HepG2 (cell line): Measurements from ENCODE around the gene TFEB. TPM values are rescaled to one million over a fixed set of nuclear protein-coding genes. Genes with fewer than 3 reads are reported as not detected.
A peak's percentile ranks its signal among the peaks of the same experiment; 100 is the strongest.

Source experiments
- BRD4 ChIP-seq: sonication (generic); formaldehyde crosslinking; IDR thresholded peaks from 2 replicates; pipeline ENCODE4 v1.4.0; 2020; ENCODE audit warnings: missing genetic modification reagents
- CBX2 ChIP-seq, 2 experiments: fragments of 200-600 bp in 1 of 2; sonication (generic); formaldehyde crosslinking in 1 of 2; IDR thresholded peaks; 2 replicates each; pipeline versions ENCODE4 v1.7.0 to v1.8.1; 2018 to 2022; ENCODE audit warnings: low read depth in 2 of 2, low read length in 1 of 2, mild to moderate bottlenecking in 1 of 2, missing genetic modification reagents in 1 of 2
- DMTF1 ChIP-seq: sonication (generic); formaldehyde crosslinking; IDR thresholded peaks from 2 replicates; pipeline ENCODE4 v1.4.0; 2020; ENCODE audit warnings: mild to moderate bottlenecking, missing genetic modification reagents
- ELF4 ChIP-seq: sonication (generic); formaldehyde crosslinking; IDR thresholded peaks from 2 replicates; pipeline ENCODE4 v1.5.0; 2020; ENCODE audit warnings: missing genetic modification reagents, mild to moderate bottlenecking, moderate library complexity, borderline replicate concordance
- FOXC1 ChIP-seq: sonication (generic); formaldehyde crosslinking; IDR thresholded peaks from 2 replicates; pipeline ENCODE4 v1.8.0; 2022; ENCODE audit warnings: mild to moderate bottlenecking, missing genetic modification reagents, borderline replicate concordance
- HMG20B ChIP-seq: conservative IDR thresholded peaks from 2 replicates; pipeline ENCODE4 v1.6.1; 2016; ENCODE audit warnings: missing genetic modification reagents, missing compliant biosample characterization
- HOMEZ ChIP-seq: IDR thresholded peaks from 2 replicates; pipeline ENCODE4 v1.6.1; 2016; ENCODE audit warnings: low read depth
- KAT2B ChIP-seq: fragments of 150-350 bp; IDR thresholded peaks from 2 replicates; pipeline ENCODE4 v1.6.1; 2014; ENCODE audit warnings: low read depth, low read length, borderline replicate concordance
- MLXIP ChIP-seq: sonication (generic); formaldehyde crosslinking; IDR thresholded peaks from 2 replicates; pipeline ENCODE4 v1.9.0; 2021; ENCODE audit warnings: missing genetic modification reagents, borderline replicate concordance
- MNT ChIP-seq: fragments of 450-650 bp; IDR thresholded peaks from 2 replicates; pipeline ENCODE4 v1.6.1; 2016
- NONO ChIP-seq, 2 experiments: fragments of 450-650 bp in 1 of 2; sonication (generic) in 1 of 2; formaldehyde crosslinking in 1 of 2; IDR thresholded peaks in 1 of 2; conservative IDR thresholded peaks in 1 of 2; 2 replicates each; pipeline versions ENCODE4 v1.6.1 to v1.8.0; 2017 to 2022; ENCODE audit warnings: mild to moderate bottlenecking in 1 of 2, missing genetic modification reagents in 1 of 2, moderate library complexity in 1 of 2
- POGZ ChIP-seq: sonication (generic); formaldehyde crosslinking; IDR thresholded peaks from 2 replicates; pipeline ENCODE4 v1.4.0; 2020; ENCODE audit warnings: mild to moderate bottlenecking, missing genetic modification reagents
- ZNF292 ChIP-seq: sonication (generic); formaldehyde crosslinking; IDR thresholded peaks from 2 replicates; pipeline ENCODE4 v1.8.1; 2022; ENCODE audit warnings: mild to moderate bottlenecking, low read depth, missing genetic modification reagents, borderline replicate concordance
- ZNF296 ChIP-seq: sonication (generic); formaldehyde crosslinking; conservative IDR thresholded peaks from 2 replicates; pipeline ENCODE4 v1.5.0; 2020; ENCODE audit warnings: mild to moderate bottlenecking, missing genetic modification reagents
- ZNF337 ChIP-seq: sonication (generic); formaldehyde crosslinking; IDR thresholded peaks from 2 replicates; pipeline ENCODE4 v1.5.1; 2020; ENCODE audit warnings: missing genetic modification reagents, low read depth, mild to moderate bottlenecking, borderline replicate concordance
- ZNF597 ChIP-seq: sonication (generic); formaldehyde crosslinking; IDR thresholded peaks from 2 replicates; pipeline ENCODE4 v1.5.0; 2020; ENCODE audit warnings: missing genetic modification reagents
- ZSCAN31 ChIP-seq: sonication (generic); formaldehyde crosslinking; IDR thresholded peaks from 2 replicates; pipeline ENCODE4 v1.5.0; 2020; ENCODE audit warnings: low read depth, mild to moderate bottlenecking, missing genetic modification reagents
- polyA plus RNA-seq, 8 experiments: library from polyadenylated mRNA; depleted of rRNA in 3 of 8; stranded (reverse) in 7 of 8; unstranded in 1 of 8; fragments of >200 nt; fragmentation: Illumina TruSeq in 4 of 8; extraction: Trizol in 4 of 8; gene quantifications; 2 replicates each; pipeline versions ENCODE4 v1.2.1 to v1.2.3, GENCODE V29; 2011 to 2016; ENCODE audit warnings: low read depth in 4 of 8, missing spikeins in 1 of 8, mixed read lengths in 1 of 8; ENCODE audit not compliant: insufficient read depth in 1 of 8
- total RNA-seq, 5 experiments: library from RNA; depleted of rRNA; stranded (reverse); fragments of >200 nt; fragmentation: Illumina TruSeq; extraction: Trizol; gene quantifications; 2 replicates each; pipeline ENCODE4 v1.2.3, GENCODE V29; 2016; ENCODE audit warnings: low read depth in 1 of 5

The TFEB gene
- total and polyA plus RNA-seq, 2 of the 13 experiments (the other 11 are each of a cell fraction or from before 2014, with no cell fraction given), result 13.3 to 18.7 TPM

GRCh38 chr6:41735427-41736185, at the start of gene TFEB (continued):
- TF ChIP-seq NONO (IDR thresholded peaks at IDR 0.05) (no peak), NONO (CRISPR knock-in tag; conservative IDR thresholded peaks at IDR 0.05) (peak; percentile 88), ZNF296 (no peak), ZNF292 (CRISPR knock-in tag) (0 out of 2 replicates have a peak, but pooled peaks have one; percentile 41), ZNF337 (CRISPR knock-in tag) (no peak), POGZ (CRISPR knock-in tag) (peak; percentile 65), BRD4 (CRISPR knock-in tag) (0 out of 2 replicates have a peak, but pooled peaks have one; percentile 52), KAT2B (no peak), ZNF597 (CRISPR knock-in tag) (0 out of 2 replicates have a peak, but pooled peaks have one; percentile 89), ELF4 (CRISPR knock-in tag) (no peak), DMTF1 (CRISPR knock-in tag) (no peak), CBX2 (IDR thresholded peaks at IDR 0.05; ENCODE audit: low read depth, low read length) (no peak), CBX2 (CRISPR knock-in tag; IDR thresholded peaks at IDR 0.05; ENCODE audit: low read depth) (no peak), FOXC1 (peak; percentile 75), HMG20B (CRISPR knock-in tag) (0 out of 2 replicates have a peak, but pooled peaks have one; percentile 53), MNT (no peak), HOMEZ (CRISPR knock-in tag) (0 out of 2 replicates have a peak, but pooled peaks have one; percentile 31), MLXIP (no peak), ZSCAN31 (CRISPR knock-in tag) (0 out of 2 replicates have a peak, but pooled peaks have one; percentile 52)
